ENCODE data around the gene ONECUT1. TPM values are rescaled to one million over a fixed set of nuclear protein-coding genes. Genes with fewer than 3 reads are reported as not detected.

Gene ONECUT1
- total RNA-seq, 1 donor from 2014 or later: not detected

DNA sequence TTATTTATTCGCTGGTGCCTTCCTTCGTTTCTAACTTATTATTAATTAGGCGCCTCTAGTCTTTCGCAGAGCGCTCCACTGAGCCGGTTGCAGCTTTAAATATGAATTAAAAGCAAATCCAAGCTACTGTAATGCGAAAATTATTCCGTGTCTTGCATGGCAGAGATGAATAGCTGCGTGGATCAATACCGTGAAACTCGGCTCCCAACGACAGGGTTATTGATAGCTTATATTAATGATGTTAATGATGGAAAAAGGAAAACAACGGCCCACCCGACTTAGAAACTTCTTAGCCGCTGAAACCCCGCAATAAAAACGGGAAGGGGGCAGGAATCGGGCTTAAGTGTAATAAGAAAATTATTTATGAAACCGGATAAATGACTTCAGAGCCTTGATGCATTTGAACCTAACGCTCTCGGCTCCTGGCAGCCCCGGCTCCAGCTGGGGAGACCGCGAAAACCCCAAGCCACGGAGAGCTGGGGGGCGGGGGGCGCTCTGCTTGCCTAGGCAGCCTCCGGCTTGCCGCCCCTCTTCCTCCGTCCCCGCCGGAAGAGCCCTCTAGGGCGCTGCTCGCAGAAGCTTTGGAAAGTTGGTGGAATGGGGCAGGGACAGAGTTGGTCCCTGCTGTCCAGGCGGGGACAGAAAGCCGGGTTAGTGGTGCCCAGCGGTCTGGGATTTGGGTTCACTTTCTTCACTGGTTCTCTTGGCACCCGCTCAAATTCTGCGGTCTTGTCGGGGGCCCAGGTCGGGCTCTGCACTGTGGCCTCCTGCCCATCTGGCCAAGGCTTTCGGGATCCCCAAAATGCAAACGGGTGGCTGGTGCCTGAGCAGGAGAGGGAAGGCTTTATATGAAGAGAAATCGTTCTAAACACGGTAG is 7.7 kb upstream of the ONECUT1 start:
- intact Hi-C loops (cut with micrococcal nuclease): loop anchor here (2.0 kb wide), 1 partner anchor 13 kb away; no protein-coding TSS in a partner anchor

DNA sequence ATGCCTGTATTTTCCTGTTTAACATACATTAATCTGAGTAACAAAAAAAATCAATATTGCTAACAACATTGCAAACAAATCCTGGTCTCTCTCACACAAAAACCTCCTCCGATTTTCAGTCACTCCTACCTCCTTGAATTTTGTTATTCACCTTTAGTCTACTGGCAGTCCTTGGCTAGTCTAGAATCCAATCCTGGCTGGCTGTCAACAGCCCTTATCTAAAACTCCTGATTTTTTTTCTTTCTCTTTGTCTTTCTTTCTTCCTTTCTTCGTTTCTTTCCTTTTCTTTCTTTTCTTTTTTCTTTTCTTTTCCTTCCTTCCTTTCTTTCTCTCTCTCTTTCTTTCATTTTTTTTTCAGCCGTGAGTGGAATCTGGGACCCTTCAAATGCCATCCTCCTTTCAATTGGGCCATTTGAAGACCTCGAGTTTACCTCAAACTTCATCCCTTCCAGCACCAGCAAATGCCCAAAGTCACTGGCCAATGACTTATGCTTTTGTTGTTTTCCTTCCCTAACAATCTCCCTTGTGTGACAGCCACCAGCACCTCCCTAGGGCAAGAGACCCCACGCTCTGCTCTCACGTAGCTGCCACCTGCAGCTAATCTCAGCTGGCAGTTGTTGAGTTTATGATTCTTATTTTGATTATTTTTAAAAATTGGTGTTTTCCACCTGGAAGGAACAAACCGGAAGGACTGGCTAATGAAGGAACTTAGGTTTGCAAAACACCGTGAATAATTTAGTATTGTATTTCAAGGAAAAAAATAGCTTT is 6.8 kb upstream of the ONECUT1 start:
- intact Hi-C loops (cut with micrococcal nuclease): no loop called here

DNA sequence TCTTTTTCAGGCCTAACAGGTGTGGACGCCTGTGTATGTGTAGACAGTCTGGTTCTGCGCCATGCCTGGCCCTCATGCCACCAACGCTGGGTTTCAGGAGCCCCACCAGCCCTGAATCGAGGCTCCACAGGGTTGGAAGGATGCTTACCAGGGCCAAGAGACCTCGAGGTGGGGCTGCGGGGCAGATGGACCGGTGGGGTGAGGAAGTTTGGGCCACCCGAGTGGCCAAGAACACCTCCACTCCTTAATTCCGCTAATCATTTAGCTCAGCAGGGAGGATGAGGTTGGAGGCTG is 6.0 kb upstream of the ONECUT1 start:
- intact Hi-C loops (cut with micrococcal nuclease): no loop called here

DNA sequence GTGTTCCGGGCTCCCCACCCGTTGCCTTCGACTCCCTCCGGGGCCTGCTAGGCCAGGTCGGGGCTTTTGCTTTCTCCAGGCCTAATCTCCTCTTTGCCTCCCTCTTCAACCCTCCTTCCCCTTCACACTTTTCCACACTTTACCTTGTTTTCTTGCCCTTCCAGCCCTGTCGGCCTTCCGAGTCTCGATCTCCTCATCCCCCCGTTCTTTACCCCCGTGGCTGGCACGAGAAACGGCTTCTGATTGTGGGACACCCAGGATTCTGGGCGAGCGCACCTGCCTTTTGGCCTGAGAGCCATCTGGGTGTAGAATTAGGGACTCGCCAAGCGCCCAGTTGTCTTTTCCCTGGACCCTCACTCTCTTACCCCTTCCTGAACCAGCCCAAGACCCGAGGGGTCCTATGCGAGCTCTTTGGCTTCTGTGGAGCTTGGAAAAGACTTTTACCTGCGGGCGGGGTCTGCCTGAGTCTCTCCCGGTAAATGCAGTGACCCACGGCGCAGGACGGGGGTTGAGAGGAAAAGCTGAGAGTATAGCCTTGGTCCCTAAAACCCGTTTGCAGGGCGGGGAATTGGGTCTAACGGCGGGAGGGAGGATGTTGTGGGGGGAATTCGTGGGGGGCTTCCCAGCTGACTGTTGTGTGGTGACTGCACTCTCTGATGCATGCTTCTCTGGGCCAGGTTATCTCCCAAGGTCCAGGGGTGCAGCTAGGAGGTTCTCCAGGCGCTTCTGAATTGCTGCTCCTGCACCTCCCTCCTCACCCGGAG is 5.5 kb upstream of the ONECUT1 start:
- intact Hi-C loops (cut with micrococcal nuclease): no loop called here

DNA sequence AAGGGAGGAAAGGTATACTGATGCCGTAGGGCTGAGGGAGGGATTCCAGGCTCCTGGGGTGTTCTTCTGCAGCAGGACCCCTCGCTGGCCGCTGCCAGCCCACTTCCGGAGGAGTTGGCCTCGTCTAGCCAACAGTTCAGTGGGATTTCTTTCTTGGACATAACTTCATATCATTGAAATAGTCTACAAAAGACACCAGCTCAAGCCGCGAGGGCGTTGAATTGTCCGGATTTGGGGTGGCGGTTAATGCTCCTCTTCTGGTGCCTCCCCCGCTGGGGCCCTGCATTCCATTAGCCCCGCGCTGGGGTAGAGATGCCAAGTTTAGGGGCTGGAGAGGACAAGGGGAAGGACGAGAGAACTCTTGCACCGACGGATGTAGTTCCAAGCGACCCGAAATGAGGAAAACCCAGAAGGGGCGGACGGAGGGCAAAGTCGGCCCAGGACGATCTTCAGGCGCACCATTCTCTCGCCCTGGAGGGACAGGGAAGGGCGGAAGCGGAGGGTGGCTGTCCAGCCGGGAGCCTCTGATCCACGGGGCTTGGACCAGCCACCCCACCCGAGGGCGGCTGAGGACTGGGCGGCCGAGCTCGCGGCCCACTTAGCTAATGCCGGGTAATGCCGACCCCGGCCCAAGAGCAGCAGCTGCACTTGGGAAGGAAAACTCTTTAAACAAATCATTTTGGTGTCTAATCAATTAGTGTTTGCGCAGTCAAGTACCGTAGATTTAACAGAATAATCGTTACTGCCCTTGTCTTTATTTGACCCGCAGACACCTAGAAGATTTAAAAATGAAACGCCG is 4.7 kb upstream of the ONECUT1 start:
- intact Hi-C loops (cut with micrococcal nuclease): no loop called here

DNA sequence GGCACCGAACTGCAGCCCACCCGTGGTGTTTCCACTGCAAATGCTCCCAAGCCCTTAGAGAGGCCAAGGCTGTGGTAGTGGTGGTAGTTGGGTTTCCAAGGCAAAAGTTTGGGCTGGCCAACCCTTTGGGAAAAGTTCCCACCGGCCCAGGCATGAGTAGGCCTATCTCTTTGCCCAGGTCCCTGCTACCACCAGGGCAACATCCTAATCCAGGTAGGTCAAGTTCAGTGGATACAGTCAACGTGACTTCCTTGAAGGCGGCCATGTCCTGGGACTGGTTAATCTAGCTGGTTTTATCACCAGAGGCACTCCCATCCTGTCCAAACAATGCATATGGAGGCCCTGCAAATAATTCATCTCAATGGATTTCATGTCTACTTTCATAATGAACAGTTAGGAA is 1.6 kb upstream of the ONECUT1 start:
- intact Hi-C loops (cut with micrococcal nuclease): no loop called here

DNA sequence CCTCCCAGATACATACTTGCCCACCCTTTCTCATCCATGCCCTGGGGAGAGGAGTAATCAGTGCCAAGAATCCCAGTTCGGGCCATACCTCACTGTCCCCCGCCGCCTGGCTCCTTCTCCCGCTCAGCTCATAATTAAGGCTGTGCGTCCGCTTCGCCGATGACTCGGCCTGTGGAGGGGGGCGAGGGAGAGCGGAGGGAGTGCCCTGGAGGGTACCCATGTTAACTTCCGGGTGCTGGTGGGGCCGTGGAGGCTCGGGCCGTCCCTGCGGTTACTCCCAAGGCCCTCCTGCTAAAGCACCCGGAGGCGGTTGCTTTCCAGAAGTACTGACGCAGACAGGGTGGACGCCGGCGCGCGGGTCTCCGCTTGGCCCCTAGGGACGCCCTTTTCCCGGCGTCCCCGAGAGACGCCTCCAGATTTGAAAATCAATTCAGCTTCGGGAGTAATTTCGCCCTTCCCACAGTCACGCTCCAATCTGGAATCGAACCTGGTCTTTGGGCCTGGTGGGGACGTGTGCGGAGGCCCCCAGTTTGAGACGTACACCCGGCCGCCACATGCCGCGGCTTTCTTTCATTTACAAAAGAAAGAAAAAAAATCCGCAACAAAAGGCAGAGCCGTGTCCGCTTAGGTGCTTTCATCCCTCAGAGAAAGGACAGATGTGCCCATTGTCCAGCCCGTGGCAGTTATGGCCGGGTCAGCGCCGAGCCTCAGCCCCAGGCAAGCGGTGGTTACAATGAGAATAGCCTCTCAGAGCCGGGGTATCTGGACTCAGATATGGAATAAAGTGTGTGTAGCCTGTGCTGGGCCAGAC is 1.0 kb upstream of the ONECUT1 start:
- intact Hi-C loops (cut with micrococcal nuclease): no loop called here

DNA sequence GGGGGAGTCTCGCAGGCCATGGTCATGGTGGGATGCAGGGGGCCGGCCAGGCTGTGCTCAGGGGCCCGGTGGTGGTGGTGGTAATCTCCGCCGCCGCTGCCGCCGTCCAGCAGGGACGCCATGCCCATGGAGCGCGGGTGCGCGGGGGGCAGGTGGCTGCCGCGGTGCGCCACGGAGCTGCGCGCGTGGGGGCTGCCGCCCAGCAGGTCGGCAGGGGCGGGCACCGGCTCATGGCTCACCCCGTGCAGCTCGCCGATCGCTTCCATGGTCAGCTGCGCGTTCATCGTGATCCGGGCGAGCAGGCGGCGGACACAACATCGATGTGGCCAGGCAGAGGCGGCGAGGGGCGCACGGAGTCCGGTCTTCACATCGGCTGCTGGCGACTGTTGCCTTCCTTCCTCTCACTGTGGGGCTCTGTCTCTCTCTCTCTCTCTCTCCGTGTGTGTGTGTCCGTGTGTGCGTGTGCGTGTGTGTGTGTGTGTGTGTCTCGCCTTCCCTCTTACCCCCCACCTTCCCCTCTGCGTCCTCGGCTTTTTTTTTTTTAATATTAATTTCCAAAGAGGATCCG is 451 bp downstream of the ONECUT1 start:
- intact Hi-C loops (cut with micrococcal nuclease): no loop called here

DNA sequence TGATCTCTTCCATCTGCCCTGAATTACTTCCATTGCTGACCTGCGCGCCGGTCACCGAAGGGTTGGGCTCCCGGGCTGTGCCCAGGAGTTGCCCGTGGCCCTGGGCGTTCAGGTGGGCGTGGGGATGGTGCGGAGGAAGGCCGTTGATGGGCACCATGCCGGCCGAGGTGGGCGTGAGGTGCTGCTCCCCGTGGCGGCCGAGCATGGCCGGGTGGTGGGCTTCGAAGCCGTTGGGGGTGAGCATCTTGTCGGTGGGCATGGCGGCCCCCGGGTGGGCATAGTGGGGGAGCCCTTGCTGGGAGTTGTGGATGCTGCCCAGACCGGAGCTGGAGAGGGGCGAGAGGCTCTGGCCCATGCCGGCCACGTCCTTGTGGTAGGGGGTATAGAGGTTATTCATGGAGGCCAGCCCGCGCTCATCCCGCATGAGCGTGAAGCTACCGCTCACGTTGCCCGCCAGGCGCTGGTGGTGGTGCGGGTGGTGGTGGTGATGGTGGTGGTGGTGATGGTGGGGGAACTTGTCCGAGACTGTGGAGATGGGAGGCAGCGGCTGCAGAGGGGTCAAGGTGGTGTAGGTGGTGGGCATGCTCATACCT is 1.0 kb downstream of the ONECUT1 start:
- intact Hi-C loops (cut with micrococcal nuclease): no loop called here

DNA sequence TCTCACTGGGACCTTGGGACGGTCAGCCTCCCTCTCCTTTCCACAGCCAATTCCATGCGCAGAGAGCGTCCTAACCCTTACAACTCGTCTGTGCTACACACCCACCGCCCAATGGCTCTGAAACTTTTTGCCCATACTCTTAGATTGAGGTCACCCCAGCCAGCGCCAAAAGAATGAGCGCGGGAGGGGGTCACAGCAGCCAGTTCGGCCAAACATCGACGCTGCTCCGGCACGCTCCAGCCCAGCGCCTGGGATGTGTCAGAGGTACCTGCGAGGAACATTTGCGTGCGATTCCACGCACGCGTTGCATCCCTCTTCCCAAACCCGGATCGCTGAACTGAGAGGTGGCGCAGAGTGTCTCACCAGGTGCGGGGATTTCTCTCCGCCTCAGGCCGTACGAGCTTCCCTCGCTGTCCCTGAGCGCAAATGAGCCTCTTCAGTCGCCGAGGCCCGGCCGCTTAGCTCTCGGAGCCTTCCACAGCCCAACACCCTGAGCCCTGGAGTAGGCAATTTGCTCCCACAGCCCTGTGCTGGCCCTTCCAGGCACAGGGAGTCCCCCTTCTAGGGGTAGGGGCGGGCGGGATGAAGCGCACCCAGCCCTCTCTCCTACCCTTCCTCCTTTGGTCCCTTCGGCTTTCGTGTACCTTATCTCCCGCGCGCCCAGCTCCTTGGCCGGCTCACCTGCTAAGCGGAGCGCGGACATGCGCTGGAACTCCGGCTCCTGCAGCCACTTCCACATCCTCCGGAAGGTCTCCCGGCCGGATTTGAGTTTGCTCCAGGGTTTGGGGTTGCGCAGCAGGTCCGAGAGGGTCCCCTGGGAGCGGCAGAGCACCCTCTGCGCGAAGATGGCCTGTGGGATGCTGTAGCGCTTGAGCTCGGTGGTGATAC is 1.8 kb downstream of the ONECUT1 start:
- intact Hi-C loops (cut with micrococcal nuclease): no loop called here

DNA sequence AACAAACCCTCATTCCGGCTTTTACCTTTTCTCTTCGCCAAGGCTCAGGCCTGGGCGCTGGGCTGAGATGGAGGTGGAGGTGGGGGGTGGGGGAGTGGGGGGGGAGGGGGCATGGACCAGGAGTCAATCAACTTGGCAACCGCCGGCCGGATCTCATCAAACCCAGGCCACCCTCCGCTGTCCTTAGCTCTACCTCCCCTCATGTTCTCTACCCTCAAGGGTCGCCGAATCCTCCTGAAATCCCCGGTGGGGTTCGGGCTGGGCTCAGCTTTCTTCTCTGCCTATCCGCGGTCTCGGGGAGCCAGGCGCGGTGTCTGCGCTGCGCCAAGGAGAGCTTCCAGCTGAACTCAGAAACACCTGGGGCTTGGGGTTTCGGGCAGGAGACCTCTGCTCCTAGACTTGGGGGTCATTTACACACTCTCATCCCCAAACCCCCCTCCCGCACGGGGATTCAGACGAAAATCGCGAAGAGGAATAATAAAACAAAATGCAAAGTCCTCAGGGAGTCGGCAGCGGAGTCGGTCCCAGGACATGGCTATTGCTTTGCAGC is 2.5 kb downstream of the ONECUT1 start:
- intact Hi-C loops (cut with micrococcal nuclease): no loop called here

DNA sequence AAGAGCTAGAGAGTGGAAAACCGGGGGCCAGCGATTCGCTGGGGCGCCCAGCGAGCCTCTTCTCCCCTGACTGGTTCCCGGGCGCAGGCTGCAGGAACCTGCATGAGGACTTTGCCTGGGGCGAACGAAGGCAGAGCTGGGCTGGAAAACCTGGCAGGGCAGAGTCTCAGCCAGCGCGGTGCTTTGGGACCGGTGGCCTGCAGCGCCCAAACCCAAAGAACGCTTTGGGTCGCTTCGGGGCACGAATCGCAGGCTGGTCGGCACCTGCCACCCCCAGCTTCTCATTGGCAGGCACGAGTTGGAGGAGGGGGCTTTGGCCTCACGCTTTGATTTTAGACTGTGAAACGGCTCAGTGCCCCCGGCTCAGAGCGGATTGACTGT is 3.0 kb downstream of the ONECUT1 start:
- intact Hi-C loops (cut with micrococcal nuclease): no loop called here

DNA sequence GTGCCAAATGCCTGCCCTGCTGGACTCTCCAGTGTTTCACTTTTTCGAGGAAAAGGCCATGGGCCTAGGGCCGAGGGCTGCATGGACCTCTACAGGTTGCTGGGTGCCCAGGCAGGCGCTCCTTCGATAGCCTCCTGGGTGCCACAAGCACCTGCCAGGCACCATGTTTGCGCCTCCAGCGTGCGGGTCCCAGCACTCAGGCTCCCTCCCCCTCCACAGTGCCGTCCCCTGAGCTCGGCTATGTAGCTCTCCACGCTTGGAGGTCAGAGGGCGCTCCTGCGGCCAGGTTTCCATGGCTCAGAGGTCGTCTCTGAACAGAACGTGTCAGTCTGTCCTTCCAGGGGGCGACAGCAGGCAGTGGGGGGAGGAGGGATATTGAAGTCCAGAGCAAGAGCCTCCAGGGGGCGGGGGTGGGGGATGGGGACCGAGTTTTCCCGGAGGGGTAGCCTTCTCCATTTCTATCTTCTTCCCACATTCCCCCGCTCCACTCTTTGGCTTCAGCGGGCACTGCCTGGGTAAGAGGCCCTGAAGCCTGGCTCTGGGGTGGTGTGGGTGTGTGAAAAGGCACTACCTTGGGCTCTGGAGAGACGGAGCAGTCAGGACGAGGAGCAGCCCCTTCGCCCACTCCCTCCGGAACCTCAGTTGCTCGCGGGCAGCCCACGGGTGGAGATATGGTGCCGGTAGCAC is 3.6 kb downstream of the ONECUT1 start:
- intact Hi-C loops (cut with micrococcal nuclease): no loop called here

DNA sequence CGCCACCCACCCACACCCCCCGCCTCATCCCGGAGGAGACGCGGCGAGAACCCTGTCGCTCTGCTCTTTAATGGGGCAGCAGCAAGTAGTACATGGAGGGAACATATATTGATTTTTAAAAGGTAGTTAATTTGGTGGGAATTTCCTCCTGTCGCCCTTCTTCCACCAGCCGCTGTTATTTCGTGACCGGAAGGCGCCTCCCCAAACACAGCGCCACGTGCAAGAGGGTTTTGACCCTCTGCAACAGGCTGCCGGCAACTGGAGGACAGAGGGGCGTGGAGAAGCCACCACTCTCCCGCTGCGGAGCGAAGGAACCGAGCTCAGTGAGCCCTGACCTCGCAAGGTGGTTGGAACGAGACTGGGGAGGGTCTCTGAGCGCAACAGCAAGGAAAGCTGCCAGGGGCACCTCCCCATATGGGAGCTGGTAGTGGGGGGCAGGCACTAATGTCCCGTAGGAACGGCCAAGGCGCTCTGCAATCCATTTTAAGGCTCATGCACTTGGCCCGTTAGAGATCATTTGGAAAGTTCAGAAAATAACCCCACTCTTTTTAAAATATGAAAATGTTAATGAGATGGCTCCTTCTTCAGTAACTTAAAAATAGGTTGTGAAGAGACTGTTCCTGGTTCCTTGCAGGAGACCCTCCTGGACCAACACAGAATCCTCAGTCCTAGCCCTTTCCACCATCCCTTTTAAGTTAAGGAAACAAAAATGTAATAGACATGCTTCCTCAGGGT is 4.3 kb downstream of the ONECUT1 start:
- intact Hi-C loops (cut with micrococcal nuclease): loop anchor here (2.0 kb wide), 1 partner anchor 13 kb away; no protein-coding TSS in a partner anchor

DNA sequence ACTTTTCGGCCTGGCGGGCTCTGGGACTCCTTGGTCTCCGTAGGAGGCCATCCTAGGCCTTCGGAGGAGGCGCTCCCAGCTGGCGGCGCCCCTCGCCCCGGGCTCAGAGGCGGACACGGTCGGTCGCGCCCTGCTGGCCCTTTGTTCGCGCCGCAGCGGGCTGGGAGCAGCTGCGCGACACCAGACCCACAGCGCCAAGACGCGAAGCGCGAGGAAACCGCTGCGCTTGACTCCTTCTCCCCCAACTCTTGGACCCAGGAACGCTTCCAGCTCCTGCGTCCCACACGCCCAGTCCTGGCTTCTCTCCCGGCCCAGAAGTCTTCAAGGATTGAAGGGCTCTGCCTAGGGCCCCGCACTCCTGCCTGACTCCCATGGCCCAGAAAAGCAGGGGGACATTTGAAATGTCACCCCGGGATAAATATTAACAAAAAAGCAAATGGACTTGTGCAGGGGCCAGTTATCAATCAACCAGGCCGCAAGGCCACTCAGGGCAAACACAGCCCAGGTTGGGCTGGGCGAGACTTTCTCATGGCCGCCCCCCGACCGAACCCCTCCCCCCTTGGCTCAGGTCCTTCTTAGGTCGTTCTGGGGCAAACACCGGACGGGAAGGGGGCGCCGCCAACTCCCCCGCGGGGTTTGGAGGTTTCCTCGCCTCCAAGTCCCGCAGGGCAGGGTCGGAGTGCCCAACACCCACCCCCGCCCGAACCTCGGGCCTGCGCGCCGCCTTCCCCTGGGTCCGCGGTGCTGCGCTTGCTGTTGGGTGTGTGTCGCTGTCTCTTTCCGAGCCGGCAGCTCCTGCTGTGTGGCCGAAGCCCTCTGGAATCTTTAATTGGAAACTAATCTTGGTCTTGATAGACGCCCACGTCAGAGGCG is 5.1 kb downstream of the ONECUT1 start:
- intact Hi-C loops (cut with micrococcal nuclease): loop anchor here (2.0 kb wide), 1 partner anchor 14 kb away; no protein-coding TSS in a partner anchor
